Amniotic stem cell (primary cell): ENCODE data around the gene GAP43.

Source experiments
- DNase-seq: peaks from one replicate; lab custom pipeline; 2025; lab: John Stamatoyannopoulos, UW

Gene GAP43

GRCh38 chr3:115766587-115767482 lies 143.5 kb downstream of the GAP43 start:
- no peak for DNase-seq

- DNase-seq: no peak
These were observed 145.4 kb downstream of the GAP43 start for GRCh38 chr3:115768661-115769060.
